ENCODE data around the gene MARCHF2. TPM values are rescaled to one million over a fixed set of nuclear protein-coding genes. Genes with fewer than 3 reads are reported as not detected.

MARCHF2 gene
- total and polyA plus RNA-seq, 9 of the 15 experiments (the other 6 are each of a cell fraction or from before 2014, with no cell fraction given) = 0.39 to 6.4 (median 2.2) TPM

GRCh38 chr19:8482696-8483095 lies 69.6 kb downstream of the MARCHF2 start:
- Histone ChIP-seq H3K27ac (ENCODE audit: extremely low read depth, low read depth, low read length) (no peak overlapping the region), H2AFZ (ENCODE audit: low read depth, low read length) (no peak overlapping the region), H3K9ac (ENCODE audit: insufficient read depth in 1 of 2, low read depth in 2 of 2, low read length in 2 of 2) (0 out of 4 replicates have a peak overlapping the region, but pooled peaks of 1 of the 2 experiments have one; percentile 36), H3K27me3 (ENCODE audit: control insufficient read depth in 2 of 2, insufficient read depth in 2 of 2, low read length in 2 of 2) (no peaks in the 10 kb centered on the region), H3K4me2 (ENCODE audit: insufficient read depth, low read length) (no peak overlapping the region), H3K36me3 (ENCODE audit: control insufficient read depth, insufficient read depth, low read length) (peaks cover 91% of the 10 kb centered on the region), H3K4me3 (no peak overlapping the region), H3K9me1 (ENCODE audit: control insufficient read depth, insufficient read depth, low read length) (no peaks in the 10 kb centered on the region), H3K79me2 (ENCODE audit: control insufficient read depth, insufficient read depth, low read length) (peaks cover 40% of the 10 kb centered on the region), H3K4me1 (replicated peaks in 1 of 2; ENCODE audit: control insufficient read depth in 2 of 2, insufficient read depth in 2 of 2, low read length in 2 of 2) (peaks cover 0 to 12% of the 10 kb centered on the region in 2 experiments; a peak in 1 of 5 replicates), H3K9me3 (replicated peaks; ENCODE audit: control insufficient read depth, insufficient read depth, low read depth, low read length) (no peaks in the 10 kb centered on the region), H4K20me1 (replicated peaks; ENCODE audit: control insufficient read depth, insufficient read depth, low read length) (peaks cover 12% of the 10 kb centered on the region)
- TF ChIP-seq ZC3H4 (CRISPR knock-in tag; IDR thresholded peaks at IDR 0.05; ENCODE audit: borderline replicate concordance) (no peak), PYGO2 (tag; IDR thresholded peaks at IDR 0.05) (no peak), CBFA2T2 (conservative IDR thresholded peaks at IDR 0.05) (no peak), POLR2AphosphoS5 (IDR thresholded peaks at IDR 0.05; ENCODE audit: control insufficient read depth, insufficient read depth, low read depth, low read length) (no peak), DPF2 (IDR thresholded peaks at IDR 0.05) (no peak), SUPT5H (IDR thresholded peaks at IDR 0.05) (no peak)
- intact Hi-C loops (cut with micrococcal nuclease) = no loop called here
- BruUV-seq (replicated peaks) = no TSS peak
- in situ Hi-C loops (cut with MboI) = no loop called here
- FAIRE-seq (no peak), DNase-seq (ENCODE audit: extremely low read depth in 1 of 4, low spot score in 3 of 4) (no peak), ATAC-seq (no peak)
- CTCF ChIA-PET (ENCODE audit: low intra/inter-chr PET ratio) = no interaction called here
- 91% methylated on average over 11 of the region's 11 CpGs for WGBS (ENCODE audit: insufficient coverage, low coverage, missing lambda C conversion rate)
- POLR2A ChIA-PET = interaction anchor here (0.6 to 1.6 kb wide), 11 partner anchors 8 to 38 kb away, joined by 3 to 5 read pairs (median 3); partner anchors contain the start of gene HNRNPM

DNA sequence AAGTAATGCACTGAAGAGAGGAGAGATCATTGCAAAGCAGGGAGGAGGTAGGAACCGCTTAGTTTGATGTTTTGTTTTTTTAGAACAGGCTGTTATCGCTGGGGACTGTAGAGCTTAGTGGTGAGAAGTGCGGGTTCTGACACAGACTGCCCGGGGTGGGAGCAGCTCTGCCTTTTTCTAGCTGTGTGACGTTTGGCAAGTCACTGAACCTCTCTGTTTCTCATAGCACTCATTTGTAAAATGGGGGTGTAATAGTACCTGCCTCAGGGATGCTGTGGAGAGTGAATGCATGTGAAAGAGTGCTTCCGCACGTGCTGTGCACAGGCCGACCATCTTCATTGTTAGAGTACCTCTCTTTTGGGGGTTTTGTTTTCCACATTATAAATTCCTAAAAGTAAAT lies 70.1 kb downstream of the MARCHF2 start:
- Histone ChIP-seq H3K27ac (ENCODE audit: extremely low read depth, low read depth, low read length) (no peak overlapping the region), H2AFZ (ENCODE audit: low read depth, low read length) (no peak overlapping the region), H3K4me1 (replicated peaks in 1 of 2; ENCODE audit: control insufficient read depth in 2 of 2, insufficient read depth in 2 of 2, low read length in 2 of 2) (peaks cover 0 to 12% of the 10 kb centered on the region in 2 experiments; a peak in 1 of 5 replicates), H3K4me3 (no peak overlapping the region), H4K20me1 (replicated peaks; ENCODE audit: control insufficient read depth, insufficient read depth, low read length) (peaks cover 8% of the 10 kb centered on the region), H3K9me3 (replicated peaks; ENCODE audit: control insufficient read depth, insufficient read depth, low read depth, low read length) (no peaks in the 10 kb centered on the region), H3K9me1 (ENCODE audit: control insufficient read depth, insufficient read depth, low read length) (no peaks in the 10 kb centered on the region), H3K36me3 (ENCODE audit: control insufficient read depth, insufficient read depth, low read length) (peaks cover 91% of the 10 kb centered on the region), H3K27me3 (ENCODE audit: control insufficient read depth in 2 of 2, insufficient read depth in 2 of 2, low read length in 2 of 2) (no peaks in the 10 kb centered on the region), H3K9ac (ENCODE audit: insufficient read depth in 1 of 2, low read depth in 2 of 2, low read length in 2 of 2) (no peak overlapping the region), H3K4me2 (ENCODE audit: insufficient read depth, low read length) (no peak overlapping the region), H3K79me2 (ENCODE audit: control insufficient read depth, insufficient read depth, low read length) (peaks cover 35% of the 10 kb centered on the region)
- POLR2A ChIA-PET = interaction anchor here (0.6 to 1.6 kb wide), 7 partner anchors 10 to 21 kb away, joined by 3 to 5 read pairs (median 4); no protein-coding TSS in a partner anchor
- DNase-seq (ENCODE audit: extremely low read depth in 1 of 4, low spot score in 3 of 4) (no peak), FAIRE-seq (no peak), ATAC-seq (no peak)
- no peak for TF ChIP-seq DMBX1 (CRISPR knock-in tag; IDR thresholded peaks at IDR 0.05; ENCODE audit: borderline replicate concordance)
- TF ChIP-seq SMARCA5 (IDR thresholded peaks at IDR 0.05) = 0 out of 2 replicates have a peak, but pooled peaks have one; percentile 64
- TF ChIP-seq BCOR (IDR thresholded peaks at IDR 0.05) = peak; percentile 73
- TF ChIP-seq RBM25 (IDR thresholded peaks at IDR 0.05; ENCODE audit: low read depth, low read length, severe bottlenecking) = peak; percentile 95
- no peak for TF ChIP-seq KLF16 (IDR thresholded peaks at IDR 0.05)
- TF ChIP-seq ZFP36 (IDR thresholded peaks at IDR 0.05; ENCODE audit: low read depth, low read length, partially characterized antibody) = peak; percentile 80
- BruUV-seq (replicated peaks) = no TSS peak
- CTCF ChIA-PET (ENCODE audit: low intra/inter-chr PET ratio) = no interaction called here
- 94% methylated on average over 8 of the region's 8 CpGs for WGBS (ENCODE audit: insufficient coverage, low coverage, missing lambda C conversion rate)
- intact Hi-C loops (cut with micrococcal nuclease) (no loop called here), in situ Hi-C loops (cut with MboI) (no loop called here)
